GM18858 (cell line): ENCODE data around the gene TPO.
"Not testable (repeated sequence)": the region's sequence is repeated elsewhere in the genome, so short reads cannot be mapped to it uniquely, and the experiment has no call there.

Experiments used
- ATAC-seq: cut with Tn5 transposase; IDR thresholded peaks from one replicate; pipeline ENCODE4 v1.9.1; 2021; ENCODE audit not compliant: unreplicated experiment

The TPO gene

DNA sequence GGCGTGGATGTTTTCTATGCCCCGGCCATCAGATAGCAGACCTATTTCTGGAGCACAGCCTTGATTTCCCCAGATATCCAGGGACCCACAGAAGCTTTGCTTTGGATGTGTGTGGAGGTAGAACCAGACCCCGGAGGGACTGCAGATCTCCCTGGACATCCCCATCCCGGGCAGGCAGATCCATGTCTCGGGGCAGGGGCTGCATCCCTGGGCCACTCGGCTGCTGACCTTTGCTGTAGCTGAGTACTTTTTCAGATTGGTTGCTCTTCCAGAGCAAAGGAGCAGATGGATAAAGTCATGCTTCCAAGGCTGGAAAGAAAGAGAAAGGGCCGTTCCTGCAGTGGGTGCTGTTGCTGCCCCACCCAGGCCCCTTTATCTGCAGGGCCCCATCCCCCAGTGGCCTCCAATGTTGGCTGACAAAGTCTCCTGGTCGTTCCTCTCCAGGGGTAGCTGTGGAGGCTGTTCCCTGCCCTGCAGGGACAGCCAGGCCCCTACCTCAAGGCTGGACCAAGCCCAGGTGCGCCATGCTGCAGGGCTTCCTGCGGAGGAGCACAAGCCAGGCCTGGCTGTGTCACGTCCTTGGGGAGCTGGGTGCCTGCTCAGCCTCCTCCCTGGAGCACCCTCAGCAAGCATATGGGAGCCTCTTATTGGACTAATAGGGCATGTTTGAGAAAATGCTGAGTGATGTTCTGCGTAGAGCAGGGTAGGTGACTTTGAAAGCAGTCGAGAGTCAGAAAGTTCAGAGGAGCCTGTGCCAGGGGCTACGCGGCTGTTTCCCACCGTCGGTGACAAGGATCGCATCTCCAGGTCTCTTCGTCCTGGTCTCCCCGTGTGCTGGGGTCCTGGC is 68.4 kb downstream of the TPO start:
- ATAC-seq, result no peak

DNA sequence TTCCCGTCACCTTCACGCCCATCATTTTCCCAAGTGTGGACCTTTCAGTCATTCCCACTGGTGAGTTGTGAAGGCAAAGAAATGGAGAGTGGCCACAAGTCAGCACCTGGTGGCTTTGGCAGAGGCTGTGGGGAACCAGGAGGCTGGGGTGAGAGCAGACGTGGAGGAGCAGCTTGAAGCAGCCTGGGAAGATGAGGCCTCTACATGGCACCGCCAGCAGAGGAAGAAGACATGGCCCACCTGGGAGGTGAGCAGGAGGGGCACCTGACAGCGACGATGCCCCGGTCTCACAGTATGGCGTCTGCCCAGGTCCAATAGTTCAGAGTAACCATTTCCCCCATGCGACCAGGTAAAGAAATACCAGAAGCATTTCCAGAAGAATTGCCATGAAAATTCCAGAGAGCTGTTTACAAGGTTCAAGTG is 69.0 kb downstream of the TPO start:
- ATAC-seq, result no peak

DNA sequence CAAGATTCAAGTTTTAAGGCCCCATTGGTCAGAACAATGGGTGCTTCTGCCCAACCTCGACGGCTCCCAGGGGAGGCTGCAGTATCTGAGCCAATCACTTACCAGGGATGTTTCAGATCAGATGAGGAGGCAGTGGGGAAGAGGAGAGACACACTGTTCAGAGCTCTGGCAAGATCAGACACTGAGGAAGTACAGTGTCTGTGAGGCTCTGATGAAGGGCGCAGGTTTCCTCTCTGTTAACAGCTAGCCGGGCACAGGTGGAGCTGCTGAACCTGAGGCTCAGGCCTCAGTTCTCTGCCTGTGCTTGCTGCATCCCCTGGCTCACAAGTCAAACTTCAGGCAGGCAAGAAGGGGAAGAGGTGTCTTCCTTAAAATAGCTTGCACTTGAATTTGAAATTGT is 69.7 kb downstream of the TPO start:
- ATAC-seq, result no peak

GRCh38 chr2:1483551-1483950 is 70.3 kb downstream of the TPO start:
- no peak for ATAC-seq

DNA sequence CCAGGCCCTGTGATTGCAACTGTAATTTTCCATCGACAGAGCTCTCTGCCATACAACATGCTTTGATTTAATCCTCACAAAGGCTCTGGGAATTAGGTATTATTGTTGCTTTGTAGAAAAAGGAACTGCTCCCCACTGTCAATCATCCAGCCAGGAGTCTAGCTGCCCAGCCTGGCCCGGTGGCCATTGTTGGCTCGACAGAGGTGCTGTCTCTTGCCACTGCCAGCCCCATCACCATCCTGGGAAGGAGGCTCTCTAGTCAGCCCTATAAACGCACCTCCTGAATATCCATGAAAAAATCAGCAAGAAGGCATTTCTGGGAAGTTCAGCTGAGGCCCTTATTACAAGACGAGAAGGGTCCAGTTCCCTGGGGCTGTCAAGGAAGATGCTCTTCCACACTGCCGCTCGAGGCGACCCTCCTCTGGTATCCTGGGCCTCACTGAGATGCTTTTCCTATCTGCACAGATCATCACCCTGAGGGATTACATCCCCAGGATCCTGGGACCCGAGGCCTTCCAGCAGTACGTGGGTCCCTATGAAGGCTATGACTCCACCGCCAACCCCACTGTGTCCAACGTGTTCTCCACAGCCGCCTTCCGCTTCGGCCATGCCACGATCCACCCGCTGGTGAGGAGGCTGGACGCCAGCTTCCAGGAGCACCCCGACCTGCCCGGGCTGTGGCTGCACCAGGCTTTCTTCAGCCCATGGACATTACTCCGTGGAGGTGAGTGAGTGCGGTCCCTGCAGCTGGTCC is 71.0 kb downstream of the TPO start:
- no peak for ATAC-seq

GRCh38 chr2:1486670-1487069 is 73.4 kb downstream of the TPO start:
- no peak for ATAC-seq

DNA sequence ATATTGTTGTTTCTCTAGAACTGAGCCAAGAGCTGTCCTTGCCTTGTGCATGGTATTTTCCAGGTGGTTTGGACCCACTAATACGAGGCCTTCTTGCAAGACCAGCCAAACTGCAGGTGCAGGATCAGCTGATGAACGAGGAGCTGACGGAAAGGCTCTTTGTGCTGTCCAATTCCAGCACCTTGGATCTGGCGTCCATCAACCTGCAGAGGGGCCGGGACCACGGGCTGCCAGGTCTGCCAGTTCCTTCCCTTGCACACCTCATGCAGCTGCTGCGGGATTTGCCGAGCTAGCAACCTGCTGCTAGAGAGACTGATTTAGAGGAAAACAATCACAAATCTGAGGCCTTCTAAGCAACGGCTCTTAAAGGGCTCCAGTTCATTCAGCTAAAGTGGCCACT is 74.5 kb downstream of the TPO start:
- ATAC-seq, result no peak

GRCh38 chr2:1488181-1488671 is 75.0 kb downstream of the TPO start:
- no peak for ATAC-seq

DNA sequence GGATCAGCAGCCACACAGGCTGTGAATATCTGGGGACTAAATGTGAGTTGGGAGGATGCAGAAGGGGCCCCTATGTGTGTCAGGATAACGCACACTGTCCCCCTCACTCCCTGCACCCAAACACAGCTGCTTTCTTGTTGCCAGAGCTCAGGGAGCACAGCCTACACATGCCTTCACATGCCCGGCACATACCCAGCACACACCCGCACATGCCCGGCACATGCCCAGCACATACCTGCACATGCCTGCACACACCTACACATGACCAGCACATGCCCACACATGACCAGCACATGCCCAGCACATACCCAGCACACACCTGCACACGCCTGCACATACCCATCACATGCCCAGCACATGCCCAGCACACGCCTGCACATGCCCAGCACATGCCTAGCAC is 75.6 kb downstream of the TPO start:
- no peak for ATAC-seq

- no peak for ATAC-seq
Observed at GRCh38 chr2:1489486-1489885, 76.2 kb downstream of the TPO start.

DNA sequence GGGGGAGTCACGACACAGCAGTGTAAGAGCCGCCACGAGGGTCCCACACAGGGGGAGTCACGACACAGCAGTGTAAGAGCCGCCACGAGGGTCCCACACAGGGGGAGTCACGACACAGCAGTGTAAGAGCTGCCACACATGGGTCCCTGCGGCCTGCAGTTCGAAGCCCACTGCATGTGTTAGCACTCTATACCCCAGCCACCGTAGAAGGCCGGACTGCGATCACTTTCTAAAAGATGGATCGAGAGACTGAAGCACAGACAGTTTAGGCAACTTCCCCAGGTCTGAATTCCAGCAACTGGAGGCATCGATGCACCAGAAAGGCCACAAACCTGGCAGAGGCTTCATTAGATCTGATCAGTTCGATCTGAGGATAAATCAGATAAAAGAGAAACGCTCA is 77.1 kb downstream of the TPO start:
- ATAC-seq, result not testable (repeated sequence)

- no peak for ATAC-seq
Observed at GRCh38 chr2:1491751-1492150, 78.5 kb downstream of the TPO start.

DNA sequence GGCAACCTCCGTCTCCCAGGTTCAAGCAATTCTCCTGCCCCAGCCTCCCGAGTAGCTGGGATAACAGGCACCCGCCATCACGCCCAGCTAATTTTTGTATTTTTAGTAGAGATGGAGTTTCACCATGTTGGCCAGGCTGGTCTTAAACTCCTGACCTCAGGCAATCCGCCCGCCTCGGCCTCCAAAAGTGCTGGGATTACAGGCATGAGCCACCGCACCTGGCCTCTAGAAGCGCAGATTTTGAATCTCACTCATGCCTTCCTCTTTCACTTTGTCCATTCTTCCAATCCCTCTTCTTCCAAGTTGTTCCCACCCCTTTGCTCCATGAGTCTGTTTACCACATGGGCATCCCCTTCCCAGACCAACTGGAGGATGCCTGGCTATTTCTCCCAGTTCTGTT is 79.0 kb downstream of the TPO start:
- not testable (repeated sequence) for ATAC-seq

DNA sequence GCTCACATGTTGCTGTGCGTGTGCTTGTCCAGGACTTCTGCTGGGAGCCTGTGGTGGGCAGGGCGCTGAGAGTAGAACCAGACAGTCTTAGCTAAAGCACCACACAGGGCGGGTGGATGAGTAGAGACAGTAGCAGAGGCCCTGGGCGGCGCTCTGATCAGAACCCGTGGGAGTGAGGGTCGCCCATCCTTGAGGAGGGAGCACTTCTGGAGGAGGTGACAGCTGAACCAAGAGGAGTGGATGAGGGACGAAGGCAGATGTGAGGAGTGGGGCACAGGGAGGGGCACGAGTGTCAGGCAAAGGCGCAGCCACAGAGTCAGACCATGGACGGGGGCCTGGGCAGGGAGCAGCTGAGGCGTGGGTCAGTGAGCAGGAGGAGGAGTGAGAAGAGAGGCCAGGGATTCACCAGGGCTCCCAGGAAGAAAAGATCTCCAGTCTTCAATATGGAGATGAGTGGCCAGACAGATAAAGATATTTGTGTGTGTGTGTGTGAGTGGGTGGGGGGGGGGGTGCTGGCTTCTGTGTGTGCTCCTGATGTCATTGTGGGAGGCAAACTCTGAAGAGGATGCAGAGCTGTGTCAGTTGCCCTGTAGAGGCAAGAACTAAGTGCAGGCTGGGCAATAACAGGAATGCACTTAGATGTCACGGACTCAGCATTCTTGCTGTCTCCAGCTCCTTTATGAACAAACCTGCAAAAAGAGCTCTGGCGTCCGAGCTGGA is 79.6 kb downstream of the TPO start:
- no peak for ATAC-seq

DNA sequence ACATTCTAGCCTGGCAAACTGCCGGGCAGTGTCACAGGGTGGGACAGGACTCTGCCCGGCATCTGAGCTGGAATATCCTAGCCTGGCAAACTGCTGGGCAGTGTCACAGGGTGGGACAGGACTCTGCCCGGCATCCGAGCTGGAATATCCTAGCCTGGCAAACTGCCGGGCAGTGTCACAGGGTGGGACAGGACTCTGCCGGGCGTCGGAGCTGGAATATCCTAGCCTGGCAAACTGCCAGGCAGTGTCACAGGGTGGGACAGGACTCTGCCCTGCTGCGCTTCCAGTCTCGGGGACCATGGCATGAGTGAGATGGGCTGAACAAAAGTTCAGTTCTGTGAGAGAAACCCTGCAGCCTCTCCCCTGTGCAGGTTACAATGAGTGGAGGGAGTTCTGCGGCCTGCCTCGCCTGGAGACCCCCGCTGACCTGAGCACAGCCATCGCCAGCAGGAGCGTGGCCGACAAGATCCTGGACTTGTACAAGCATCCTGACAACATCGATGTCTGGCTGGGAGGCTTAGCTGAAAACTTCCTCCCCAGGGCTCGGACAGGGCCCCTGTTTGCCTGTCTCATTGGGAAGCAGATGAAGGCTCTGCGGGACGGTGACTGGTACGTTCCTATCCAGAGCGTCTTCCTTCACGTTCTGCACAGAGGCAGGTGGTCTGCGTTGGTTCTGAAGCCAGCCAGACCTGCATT is 80.3 kb downstream of the TPO start:
- ATAC-seq, result no peak

- ATAC-seq, result no peak
Observed at GRCh38 chr2:1494257-1494656, 81.0 kb downstream of the TPO start.

DNA sequence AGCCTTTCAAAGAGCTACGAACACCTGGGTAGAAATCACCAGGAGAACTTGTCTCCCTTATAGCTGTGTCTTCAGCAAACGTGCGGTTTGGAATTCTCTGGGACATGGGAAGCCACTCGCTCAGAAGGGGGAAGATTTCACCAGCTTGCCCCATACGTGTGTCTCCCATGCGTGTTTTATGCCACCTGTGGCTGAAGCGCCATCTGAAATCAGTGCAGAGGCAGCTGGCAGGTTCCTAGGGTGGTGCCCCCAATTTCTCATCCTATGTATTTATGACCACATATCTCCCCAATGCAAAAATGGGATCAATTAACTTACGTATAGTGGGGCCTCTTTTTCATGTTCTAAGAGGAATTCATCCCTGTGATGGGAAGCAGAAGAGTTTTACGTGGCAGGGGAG is 81.6 kb downstream of the TPO start:
- no peak for ATAC-seq

DNA sequence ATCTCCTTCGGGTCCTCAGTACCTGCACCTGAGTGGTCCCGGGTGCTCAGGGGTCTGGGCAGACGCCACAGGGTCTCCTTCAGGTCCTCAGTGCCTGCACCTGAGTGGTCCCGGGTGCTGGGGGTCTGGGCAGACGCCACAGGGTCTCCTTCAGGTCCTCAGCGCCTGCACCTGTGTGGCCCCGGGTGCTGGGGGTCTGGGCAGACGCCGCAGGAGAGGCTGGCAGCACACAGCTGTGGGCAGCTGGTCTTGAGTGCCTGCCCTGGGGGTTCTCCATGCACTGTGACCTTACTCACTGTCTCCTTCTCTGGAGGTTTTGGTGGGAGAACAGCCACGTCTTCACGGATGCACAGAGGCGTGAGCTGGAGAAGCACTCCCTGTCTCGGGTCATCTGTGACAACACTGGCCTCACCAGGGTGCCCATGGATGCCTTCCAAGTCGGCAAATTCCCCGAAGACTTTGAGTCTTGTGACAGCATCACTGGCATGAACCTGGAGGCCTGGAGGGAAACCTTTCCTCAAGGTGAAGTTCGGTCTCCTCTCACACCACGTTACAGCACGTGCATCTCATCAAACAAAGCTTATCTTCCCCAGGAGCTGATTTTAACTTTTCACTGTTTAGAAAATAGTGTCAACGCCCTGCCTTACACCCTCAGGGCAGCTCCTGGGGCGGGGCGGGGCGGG is 82.6 kb downstream of the TPO start:
- no peak for ATAC-seq

DNA sequence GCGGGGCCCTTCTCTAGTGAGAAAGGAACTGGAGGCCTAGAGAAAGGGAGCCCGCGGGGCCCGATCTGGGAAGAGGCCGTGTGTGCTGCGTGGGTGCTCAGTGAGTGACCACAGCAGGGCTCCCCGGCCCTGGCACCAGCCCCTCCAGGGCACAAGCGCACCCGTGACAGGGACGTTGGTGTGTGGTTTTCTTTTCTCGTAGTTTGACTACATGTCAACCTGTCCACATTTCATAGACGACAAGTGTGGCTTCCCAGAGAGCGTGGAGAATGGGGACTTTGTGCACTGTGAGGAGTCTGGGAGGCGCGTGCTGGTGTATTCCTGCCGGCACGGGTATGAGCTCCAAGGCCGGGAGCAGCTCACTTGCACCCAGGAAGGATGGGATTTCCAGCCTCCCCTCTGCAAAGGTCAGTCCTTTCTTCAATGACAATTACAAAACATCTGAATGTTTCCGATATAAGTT is 83.1 kb downstream of the TPO start:
- no peak for ATAC-seq

DNA sequence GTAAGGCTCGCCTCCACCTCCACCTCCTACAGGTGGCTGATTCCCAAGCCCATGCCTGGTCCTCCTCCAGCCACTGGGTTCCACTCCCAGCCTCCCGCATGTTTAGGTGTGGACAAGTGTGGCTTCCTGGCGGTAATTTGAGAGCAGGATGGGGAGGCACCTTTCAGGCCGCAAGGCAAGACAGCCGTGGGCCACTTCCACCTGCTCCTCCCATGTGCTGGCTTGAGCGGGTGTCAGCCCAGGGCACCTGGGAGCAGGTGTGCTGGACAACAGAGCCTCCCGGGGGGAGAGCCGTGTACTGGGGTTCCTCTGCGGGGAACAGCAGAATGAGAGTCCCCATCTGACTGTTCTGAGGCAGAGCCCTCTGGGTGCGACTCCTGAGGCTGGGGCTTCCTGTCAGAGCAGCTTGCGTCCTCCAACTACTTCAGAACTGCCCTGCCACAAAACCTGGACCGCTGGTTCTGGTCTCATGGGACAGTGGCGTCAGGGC is 83.9 kb downstream of the TPO start:
- ATAC-seq, result no peak
